ENCODE results near the gene EXD3. TPM values are rescaled to one million over a fixed set of nuclear protein-coding genes. Genes with fewer than 3 reads are reported as not detected.
"Not testable (repeated sequence)": the region's sequence is repeated elsewhere in the genome, so short reads cannot be mapped to it uniquely, and the experiment has no call there.

Gene EXD3
- total and polyA plus RNA-seq, 2 donors: 3.4 to 16.8 TPM

- DNase-seq (ENCODE audit: low read depth in 6 of 9, low spot score in 9 of 9); H3K36me3 ChIP-seq (ENCODE audit: control insufficient read depth in 2 of 2, insufficient read depth in 2 of 2, low read length in 1 of 2); H3K27me3 ChIP-seq (ENCODE audit: control insufficient read depth in 2 of 2, insufficient read depth in 1 of 2, low read length in 1 of 2); H3K4me1 ChIP-seq (ENCODE audit: control insufficient read depth in 2 of 2, insufficient read depth in 2 of 2, low read length in 2 of 2); H3K27ac ChIP-seq (ENCODE audit: low read depth in 1 of 2, low read length in 1 of 2); H3K4me3 ChIP-seq (ENCODE audit: low read length in 2 of 2): not testable (repeated sequence)
- H3K9me3 ChIP-seq (ENCODE audit: control insufficient read depth in 2 of 2, insufficient read depth in 1 of 2, low read length in 1 of 2): peaks cover 1 to 32% of the 10 kb centered on the region in 2 donors
- WGBS: 91% methylated on average over 37 of the region's 37 CpGs
Observed at GRCh38 chr9:137378688-137379410, 44.1 kb downstream of the EXD3 start.

GRCh38 chr9:137376386-137376785 is 46.6 kb downstream of the EXD3 start:
- Histone ChIP-seq H3K27me3 (ENCODE audit: control insufficient read depth in 2 of 2, insufficient read depth in 1 of 2, low read length in 1 of 2) (no peaks in the 10 kb centered on the region), H3K27ac (ENCODE audit: low read depth in 1 of 2, low read length in 1 of 2) (no peak overlapping the region), H3K4me3 (ENCODE audit: low read length in 2 of 2) (no peak overlapping the region), H3K36me3 (ENCODE audit: control insufficient read depth in 2 of 2, insufficient read depth in 2 of 2, low read length in 1 of 2) (no peaks in the 10 kb centered on the region), H3K9me3 (ENCODE audit: control insufficient read depth in 2 of 2, insufficient read depth in 1 of 2, low read length in 1 of 2) (peaks cover 1 to 22% of the 10 kb centered on the region in 2 donors), H3K4me1 (ENCODE audit: control insufficient read depth in 2 of 2, insufficient read depth in 2 of 2, low read length in 2 of 2) (no peaks in the 10 kb centered on the region)
- WGBS: 95% methylated on average over 12 of the region's 12 CpGs
- no peak for DNase-seq (ENCODE audit: low read depth in 6 of 9, low spot score in 9 of 9)

- H3K4me3 ChIP-seq (ENCODE audit: low read length in 2 of 2): no peak overlapping the region
- peaks cover 1 to 21% of the 10 kb centered on the region in 2 donors for H3K9me3 ChIP-seq (ENCODE audit: control insufficient read depth in 2 of 2, insufficient read depth in 1 of 2, low read length in 1 of 2)
- no peaks in the 10 kb centered on the region for H3K27me3 ChIP-seq (ENCODE audit: control insufficient read depth in 2 of 2, insufficient read depth in 1 of 2, low read length in 1 of 2)
- no peak overlapping the region for H3K27ac ChIP-seq (ENCODE audit: low read depth in 1 of 2, low read length in 1 of 2)
- H3K4me1 ChIP-seq (ENCODE audit: control insufficient read depth in 2 of 2, insufficient read depth in 2 of 2, low read length in 2 of 2): no peaks in the 10 kb centered on the region
- WGBS: 98% methylated on average over 11 of the region's 11 CpGs
- H3K36me3 ChIP-seq (ENCODE audit: control insufficient read depth in 2 of 2, insufficient read depth in 2 of 2, low read length in 1 of 2): no peaks in the 10 kb centered on the region
- DNase-seq (ENCODE audit: low read depth in 6 of 9, low spot score in 9 of 9): no peak
Observed at GRCh38 chr9:137375321-137376058, 47.5 kb downstream of the EXD3 start.

GRCh38 chr9:137374131-137374845 is 48.7 kb downstream of the EXD3 start:
- Histone ChIP-seq H3K9me3 (ENCODE audit: control insufficient read depth in 2 of 2, insufficient read depth in 1 of 2, low read length in 1 of 2) (peaks cover 0 to 14% of the 10 kb centered on the region in 2 donors), H3K27ac (ENCODE audit: low read depth in 1 of 2, low read length in 1 of 2) (no peak overlapping the region), H3K27me3 (ENCODE audit: control insufficient read depth in 2 of 2, insufficient read depth in 1 of 2, low read length in 1 of 2) (no peaks in the 10 kb centered on the region), H3K4me3 (ENCODE audit: low read length in 2 of 2) (no peak overlapping the region), H3K4me1 (ENCODE audit: control insufficient read depth in 2 of 2, insufficient read depth in 2 of 2, low read length in 2 of 2) (no peaks in the 10 kb centered on the region), H3K36me3 (ENCODE audit: control insufficient read depth in 2 of 2, insufficient read depth in 2 of 2, low read length in 1 of 2) (no peaks in the 10 kb centered on the region)
- WGBS: 97% methylated on average over 37 of the region's 37 CpGs
- no peak for DNase-seq (ENCODE audit: low read depth in 6 of 9, low spot score in 9 of 9)

- H3K36me3 ChIP-seq (ENCODE audit: control insufficient read depth in 2 of 2, insufficient read depth in 2 of 2, low read length in 1 of 2): no peaks in the 10 kb centered on the region
- WGBS: 93% methylated on average over 16 of the region's 16 CpGs
- H3K4me3 ChIP-seq (ENCODE audit: low read length in 2 of 2): no peak overlapping the region
- no peak overlapping the region for H3K27ac ChIP-seq (ENCODE audit: low read depth in 1 of 2, low read length in 1 of 2)
- peaks cover 0 to 10% of the 10 kb centered on the region in 2 donors for H3K9me3 ChIP-seq (ENCODE audit: control insufficient read depth in 2 of 2, insufficient read depth in 1 of 2, low read length in 1 of 2)
- no peaks in the 10 kb centered on the region for H3K27me3 ChIP-seq (ENCODE audit: control insufficient read depth in 2 of 2, insufficient read depth in 1 of 2, low read length in 1 of 2)
- no peak for DNase-seq (ENCODE audit: low read depth in 6 of 9, low spot score in 9 of 9)
- no peaks in the 10 kb centered on the region for H3K4me1 ChIP-seq (ENCODE audit: control insufficient read depth in 2 of 2, insufficient read depth in 2 of 2, low read length in 2 of 2)
Observed at GRCh38 chr9:137373611-137373980, 49.4 kb downstream of the EXD3 start.

- H3K27me3 ChIP-seq (ENCODE audit: control insufficient read depth in 2 of 2, insufficient read depth in 1 of 2, low read length in 1 of 2): no peaks in the 10 kb centered on the region
- H3K4me3 ChIP-seq (ENCODE audit: low read length in 2 of 2): no peak overlapping the region
- H3K9me3 ChIP-seq (ENCODE audit: control insufficient read depth in 2 of 2, insufficient read depth in 1 of 2, low read length in 1 of 2): peaks cover 0 to 10% of the 10 kb centered on the region in 2 donors
- DNase-seq (ENCODE audit: low read depth in 6 of 9, low spot score in 9 of 9): no peak
- 94% methylated on average over 37 of the region's 37 CpGs for WGBS
- H3K27ac ChIP-seq (ENCODE audit: low read depth in 1 of 2, low read length in 1 of 2): no peak overlapping the region
- no peaks in the 10 kb centered on the region for H3K4me1 ChIP-seq (ENCODE audit: control insufficient read depth in 2 of 2, insufficient read depth in 2 of 2, low read length in 2 of 2)
- H3K36me3 ChIP-seq (ENCODE audit: control insufficient read depth in 2 of 2, insufficient read depth in 2 of 2, low read length in 1 of 2): no peaks in the 10 kb centered on the region
Observed at GRCh38 chr9:137372693-137373610, 50.0 kb downstream of the EXD3 start.

GRCh38 chr9:137371946-137372651 is 50.9 kb downstream of the EXD3 start:
- Histone ChIP-seq H3K4me3 (ENCODE audit: low read length in 2 of 2) (no peak overlapping the region), H3K27ac (ENCODE audit: low read depth in 1 of 2, low read length in 1 of 2) (no peak overlapping the region), H3K27me3 (ENCODE audit: control insufficient read depth in 2 of 2, insufficient read depth in 1 of 2, low read length in 1 of 2) (no peaks in the 10 kb centered on the region), H3K36me3 (ENCODE audit: control insufficient read depth in 2 of 2, insufficient read depth in 2 of 2, low read length in 1 of 2) (no peaks in the 10 kb centered on the region), H3K4me1 (ENCODE audit: control insufficient read depth in 2 of 2, insufficient read depth in 2 of 2, low read length in 2 of 2) (no peaks in the 10 kb centered on the region), H3K9me3 (ENCODE audit: control insufficient read depth in 2 of 2, insufficient read depth in 1 of 2, low read length in 1 of 2) (peaks cover 0 to 10% of the 10 kb centered on the region in 2 donors)
- DNase-seq (ENCODE audit: low read depth in 6 of 9, low spot score in 9 of 9): no peak
- 97% methylated on average over 25 of the region's 25 CpGs for WGBS

GRCh38 chr9:137371521-137371941 is 51.4 kb downstream of the EXD3 start:
- Histone ChIP-seq H3K9me3 (ENCODE audit: control insufficient read depth in 2 of 2, insufficient read depth in 1 of 2, low read length in 1 of 2) (peaks cover 0 to 10% of the 10 kb centered on the region in 2 donors), H3K36me3 (ENCODE audit: control insufficient read depth in 2 of 2, insufficient read depth in 2 of 2, low read length in 1 of 2) (no peaks in the 10 kb centered on the region), H3K4me1 (ENCODE audit: control insufficient read depth in 2 of 2, insufficient read depth in 2 of 2, low read length in 2 of 2) (no peaks in the 10 kb centered on the region), H3K27me3 (ENCODE audit: control insufficient read depth in 2 of 2, insufficient read depth in 1 of 2, low read length in 1 of 2) (no peaks in the 10 kb centered on the region), H3K4me3 (ENCODE audit: low read length in 2 of 2) (no peak overlapping the region), H3K27ac (ENCODE audit: low read depth in 1 of 2, low read length in 1 of 2) (no peak overlapping the region)
- DNase-seq (ENCODE audit: low read depth in 6 of 9, low spot score in 9 of 9): no peak
- WGBS: 97% methylated on average over 16 of the region's 16 CpGs
